ENCODE results near the gene CNTN5.

DNA sequence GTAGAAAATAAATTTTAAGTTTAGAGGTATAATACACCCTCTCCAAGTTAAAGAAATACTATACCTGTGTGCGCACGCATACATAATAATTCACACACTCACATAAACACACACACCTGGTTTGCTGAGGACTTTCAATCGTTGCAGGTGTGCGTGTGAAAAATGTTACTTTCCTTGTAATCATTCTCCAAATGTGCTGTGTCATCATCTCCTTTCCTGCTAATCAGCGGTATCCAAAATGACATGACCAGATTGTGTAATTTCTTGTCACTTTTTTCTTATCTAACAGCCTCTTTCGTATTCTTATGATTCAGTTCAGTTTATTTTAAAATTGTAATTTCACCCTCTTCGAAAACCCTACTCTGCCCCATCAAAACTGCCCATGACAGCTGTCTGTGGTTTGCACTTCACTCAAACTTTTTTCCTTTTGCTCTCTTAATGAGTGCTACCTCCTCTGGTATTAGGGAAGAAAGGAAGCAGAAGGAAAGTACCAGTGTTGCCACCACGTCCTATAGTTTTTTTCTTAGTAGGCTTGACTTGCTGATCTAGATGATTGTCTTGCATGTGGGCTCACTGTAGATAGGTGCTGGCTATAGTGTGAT is 651.2 kb downstream of the CNTN5 start:
- TF ChIP-seq, protein P1, sequence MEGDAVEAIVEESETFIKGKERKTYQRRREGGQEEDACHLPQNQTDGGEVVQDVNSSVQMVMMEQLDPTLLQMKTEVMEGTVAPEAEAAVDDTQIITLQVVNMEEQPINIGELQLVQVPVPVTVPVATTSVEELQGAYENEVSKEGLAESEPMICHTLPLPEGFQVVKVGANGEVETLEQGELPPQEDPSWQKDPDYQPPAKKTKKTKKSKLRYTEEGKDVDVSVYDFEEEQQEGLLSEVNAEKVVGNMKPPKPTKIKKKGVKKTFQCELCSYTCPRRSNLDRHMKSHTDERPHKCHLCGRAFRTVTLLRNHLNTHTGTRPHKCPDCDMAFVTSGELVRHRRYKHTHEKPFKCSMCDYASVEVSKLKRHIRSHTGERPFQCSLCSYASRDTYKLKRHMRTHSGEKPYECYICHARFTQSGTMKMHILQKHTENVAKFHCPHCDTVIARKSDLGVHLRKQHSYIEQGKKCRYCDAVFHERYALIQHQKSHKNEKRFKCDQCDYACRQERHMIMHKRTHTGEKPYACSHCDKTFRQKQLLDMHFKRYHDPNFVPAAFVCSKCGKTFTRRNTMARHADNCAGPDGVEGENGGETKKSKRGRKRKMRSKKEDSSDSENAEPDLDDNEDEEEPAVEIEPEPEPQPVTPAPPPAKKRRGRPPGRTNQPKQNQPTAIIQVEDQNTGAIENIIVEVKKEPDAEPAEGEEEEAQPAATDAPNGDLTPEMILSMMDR (IDR thresholded peaks at IDR 0.05 in 2 of 3, conservative IDR thresholded peaks at IDR 0.05 in 1 of 3; ENCODE audit: control insufficient read depth in 2 of 3, extremely low read depth in 1 of 3, insufficient read depth in 1 of 3, low read depth in 3 of 3, low read length in 3 of 3): no peak
- TF ChIP-seq JUND (IDR thresholded peaks at IDR 0.05; ENCODE audit: low read depth, low read length): no peak
